Endometrial microvascular endothelial cells (primary cell): Measurements from ENCODE around the gene UBA7. TPM values are rescaled to one million over a fixed set of nuclear protein-coding genes. Genes with fewer than 3 reads are reported as not detected.

Experiments
- in situ Hi-C: cut with HindIII; loops from 2 replicates; pipeline ENCODE4 v1.10.0; 2017; ENCODE audit warnings: low sequenced_read_pairs, low pct_unique_long_range_greater_than_20kb; ENCODE audit errors: inconsistent ontology term
- total RNA-seq: library from RNA; depleted of rRNA; stranded (reverse); fragments of >200 nt; gene quantifications from one replicate; pipeline ENCODE4 v1.2.3, GENCODE V29; 2015; ENCODE audit errors: inconsistent ontology term

UBA7 gene
- total RNA-seq, 1 donor from 2014 or later = 31.0 TPM

GRCh38 chr3:49807431-49808114, 6.2 kb downstream of the UBA7 start:
- in situ Hi-C loops = no loop called here

- in situ Hi-C loops = no loop called here
Observed at GRCh38 chr3:49806850-49807249, 6.9 kb downstream of the UBA7 start.

- in situ Hi-C loops = no loop called here
Observed at GRCh38 chr3:49805897-49806701, 7.7 kb downstream of the UBA7 start.

GRCh38 chr3:49805367-49805782, 8.4 kb downstream of the UBA7 start:
- in situ Hi-C loops = no loop called here

- in situ Hi-C loops = no loop called here
Observed at GRCh38 chr3:49804141-49805041, 9.4 kb downstream of the UBA7 start.

- in situ Hi-C loops = no loop called here
Observed at GRCh38 chr3:49803465-49804140, 10.2 kb downstream of the UBA7 start.

GRCh38 chr3:49802719-49803464, 10.9 kb downstream of the UBA7 start, which contains the start of gene INKA1:
INKA1 (plus strand) TSS chr3:49803261; CDS start chr3:49803393, 132 bp downstream.
- in situ Hi-C loops = no loop called here

GRCh38 chr3:49801160-49801559, 12.6 kb downstream of the UBA7 start:
- in situ Hi-C loops = no loop called here

- in situ Hi-C loops = no loop called here
Observed at GRCh38 chr3:49799761-49800160, 14.0 kb downstream of the UBA7 start, which contains the start of gene CDHR4. CDHR4 (minus strand) TSS chr3:49799873; CDS start chr3:49799812, 61 bp downstream.

GRCh38 chr3:49799105-49799504, 14.6 kb downstream of the UBA7 start:
- in situ Hi-C loops = no loop called here

- in situ Hi-C loops = no loop called here
Observed at GRCh38 chr3:49794926-49795905, 18.5 kb downstream of the UBA7 start.

- in situ Hi-C loops = no loop called here
Observed at GRCh38 chr3:49794431-49794830, 19.3 kb downstream of the UBA7 start.

GRCh38 chr3:49793486-49794085, 20.2 kb downstream of the UBA7 start:
- in situ Hi-C loops = no loop called here

GRCh38 chr3:49792371-49793150, 21.2 kb downstream of the UBA7 start:
- in situ Hi-C loops = no loop called here

- in situ Hi-C loops = no loop called here
Observed at GRCh38 chr3:49791571-49791970, 22.2 kb downstream of the UBA7 start.
